Left cardiac atrium (tissue), 4 donors: ENCODE data around the gene CEACAM19. TPM values are rescaled to one million over a fixed set of nuclear protein-coding genes. Genes with fewer than 3 reads are reported as not detected.
"Not testable (repeated sequence)": the region's sequence is repeated elsewhere in the genome, so short reads cannot be mapped to it uniquely, and the experiment has no call there.

ENCODE experiments used
- ATAC-seq, 2 donors: fragments of 200-7000 bp; cut with Tn5 transposase; one replicate each; pipeline ENCODE4 v1.9.1; 2020; ENCODE audit warnings: mild to moderate bottlenecking in 2 of 2, moderate library complexity in 2 of 2
- DNase-seq: peaks from one replicate; pipeline ENCODE4 v3.0.0-alpha.2; 2020
- intact Hi-C, 2 donors: fragments of 100-400 bp; cut with DNase I; formaldehyde crosslinking; loops; one replicate each; pipeline versions ENCODE4 v1.14.1 to v1.15.1; 2022 to 2023
- total RNA-seq, 2 donors: library from RNA; stranded (reverse); fragmentation: NEBNext Ultra II Directional; extraction: Animal tissue kit (Norgen Biotek cat#: 25700); gene quantifications; one replicate each; pipeline ENCODE4 v1.2.1, GENCODE V29; 2021
- donor health status: DM: no; HTN: yes; CAD: no.
- donor health status: DM: no; HTN: yes; CAD: no; lungs with severe emphysema.
- donor health status: DM: yes; HTN: yes; CAD: no.
- donor health status: Dilated cardiomyopathy.

CEACAM19 gene
- total RNA-seq, 2 donors from 2014 or later, result 2.4 to 6.2 TPM

- DNase-seq (no peak), ATAC-seq (no peak)
- intact Hi-C loops, result no loop called here
Measured at GRCh38 chr19:44668985-44669764, 2.1 kb upstream of the CEACAM19 start.

DNA sequence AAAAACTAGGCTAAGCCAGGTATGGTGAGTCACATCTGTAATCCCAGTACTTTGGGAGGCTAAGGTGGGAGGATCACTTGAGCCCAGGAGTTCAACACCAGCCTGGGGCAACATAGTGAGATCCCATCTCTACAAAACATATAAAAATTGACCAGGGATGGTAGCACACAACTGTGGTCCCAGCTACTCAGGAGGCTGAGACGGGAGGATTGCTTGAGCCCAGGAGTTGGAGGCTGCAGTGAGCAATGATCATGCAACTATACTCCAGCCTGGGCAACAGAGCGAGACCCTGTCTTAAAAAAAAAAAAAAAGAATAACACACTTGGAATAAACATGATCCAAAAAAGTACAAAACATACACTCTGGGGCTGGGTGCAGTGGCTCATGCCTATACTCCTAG, 1.3 kb upstream of the CEACAM19 start:
- DNase-seq, ATAC-seq, intact Hi-C loops: not testable (repeated sequence)

DNA sequence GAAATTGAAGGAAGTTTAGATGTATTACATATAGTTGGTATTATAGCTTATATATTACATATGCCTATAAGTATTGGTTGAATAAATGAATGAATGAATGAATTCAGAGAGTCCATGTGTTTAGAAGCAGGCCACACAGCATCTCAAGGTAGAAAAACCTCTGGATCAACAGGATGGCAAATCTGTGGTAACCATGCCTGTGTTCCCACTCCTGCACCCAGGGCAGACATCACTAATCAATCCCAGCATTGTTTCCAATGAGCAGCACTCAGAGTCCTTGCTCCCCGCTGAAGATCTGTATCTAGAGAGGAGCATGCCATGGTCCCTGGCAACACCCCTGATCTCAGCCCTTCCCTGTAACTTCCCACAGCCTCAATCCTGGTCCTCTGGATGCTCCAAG, 944 bp downstream of the CEACAM19 start:
- ATAC-seq (no peak), DNase-seq (no peak)

GRCh38 chr19:44673510-44673909, 2.2 kb downstream of the CEACAM19 start:
- intact Hi-C loops, result no loop called here
- no peak for DNase-seq
- no peak for ATAC-seq

More for the DNA sequence above, 944 bp downstream of the CEACAM19 start:
- intact Hi-C loops, result no loop called here

GRCh38 chr19:44675521-44675920, 4.2 kb downstream of the CEACAM19 start:
- intact Hi-C loops, result no loop called here

GRCh38 chr19:44677019-44677811, 5.9 kb downstream of the CEACAM19 start:
- DNase-seq (no peak), ATAC-seq (no peak)
- intact Hi-C loops, result no loop called here

More at GRCh38 chr19:44675521-44675920, 4.2 kb downstream of the CEACAM19 start:
- ATAC-seq, result no peak
- no peak for DNase-seq

GRCh38 chr19:44680536-44680935, 9.3 kb downstream of the CEACAM19 start:
- intact Hi-C loops, result no loop called here
- no peak for ATAC-seq
- no peak for DNase-seq

GRCh38 chr19:44681992-44682790, 10.9 kb downstream of the CEACAM19 start:
- ATAC-seq (no peak), DNase-seq (no peak)
- intact Hi-C loops, result no loop called here

GRCh38 chr19:44682807-44683206, 11.5 kb downstream of the CEACAM19 start:
- DNase-seq (no peak), ATAC-seq (no peak)
- intact Hi-C loops, result no loop called here

GRCh38 chr19:44683434-44684210, 12.3 kb downstream of the CEACAM19 start:
- intact Hi-C loops, result no loop called here
- ATAC-seq (peak in 1 of 2 donors; percentile 6), DNase-seq (no peak)

DNA sequence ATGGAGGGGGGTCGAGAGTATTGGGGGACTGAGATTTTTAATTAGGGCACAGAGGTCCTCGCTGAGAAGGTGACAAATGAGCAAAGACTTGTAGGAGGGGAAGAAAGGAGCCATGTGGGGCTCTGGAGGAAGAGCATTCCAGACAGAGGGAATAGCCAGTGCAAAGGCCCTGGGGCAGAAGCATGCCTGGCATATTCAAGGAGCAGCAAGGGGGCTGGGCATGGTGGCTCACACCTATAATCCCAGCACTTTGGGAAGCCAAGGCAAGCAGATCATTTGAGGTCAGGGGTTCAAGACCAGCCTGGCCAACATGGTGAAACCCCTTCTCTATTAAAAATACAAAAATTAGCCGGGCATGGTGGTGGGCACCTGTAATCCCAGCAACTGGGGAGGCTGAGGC, 13.1 kb downstream of the CEACAM19 start:
- DNase-seq, intact Hi-C loops, ATAC-seq: not testable (repeated sequence)

DNA sequence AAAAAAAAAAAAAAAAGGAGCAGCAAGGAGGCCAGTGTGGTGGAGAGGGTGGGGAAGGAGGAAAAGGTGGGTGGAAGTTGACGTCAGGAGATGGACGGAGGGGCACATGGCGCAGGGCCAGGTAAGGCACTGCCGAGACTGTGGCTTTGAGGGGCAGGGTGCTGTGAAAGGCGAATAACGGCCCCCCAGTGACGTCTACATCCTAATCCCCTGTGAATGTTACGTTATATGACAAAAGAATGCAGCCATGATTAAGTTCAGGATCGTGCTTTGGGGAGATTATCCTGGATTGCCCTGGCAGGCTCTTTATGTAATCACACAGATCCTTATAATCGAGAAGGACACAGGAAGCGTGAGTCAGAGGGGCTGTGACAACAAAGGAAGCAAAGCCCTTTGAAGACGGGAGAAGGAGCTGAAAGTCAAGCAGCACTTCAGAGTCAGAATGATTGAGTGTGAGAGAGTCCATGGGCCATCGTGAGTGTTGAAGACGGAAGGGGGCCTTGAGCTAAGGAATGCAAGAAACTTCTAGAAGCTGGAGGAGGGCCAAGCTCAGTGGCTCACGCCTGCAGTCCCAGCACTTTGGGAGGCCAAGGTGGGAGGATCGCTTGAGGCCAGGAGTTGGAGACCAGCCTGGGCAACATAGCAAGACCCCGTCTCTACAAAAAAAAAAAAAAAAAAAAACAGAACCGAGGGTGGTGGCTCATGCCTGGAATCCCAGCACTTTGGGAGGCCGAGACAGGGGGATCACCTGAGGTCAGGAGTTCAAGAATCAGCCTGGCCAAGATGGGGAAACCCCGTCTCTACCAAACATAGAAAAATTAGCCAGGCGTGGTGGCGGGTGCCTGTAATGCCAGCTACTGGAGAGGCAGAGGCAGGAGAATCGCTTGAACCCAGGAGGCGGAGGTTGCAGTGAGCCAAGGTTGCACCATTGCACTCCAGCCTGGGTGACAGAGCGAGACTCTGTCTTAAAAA, 13.9 kb downstream of the CEACAM19 start:
- intact Hi-C loops, result loop anchor here in 1 of 2 donors (5.0 kb wide), 1 partner anchor 162 kb away; the partner anchor contains the start of gene NECTIN2
- DNase-seq (peak; percentile 76), ATAC-seq (peak; percentile 64 to 65)

GRCh38 chr19:44685877-44686276, 14.6 kb downstream of the CEACAM19 start:
- DNase-seq (no peak), ATAC-seq (peak in 1 of 2 donors; percentile 41)
- intact Hi-C loops, result loop anchor here in 1 of 2 donors (5.0 kb wide), 1 partner anchor 161 kb away; the partner anchor contains the start of gene NECTIN2

DNA sequence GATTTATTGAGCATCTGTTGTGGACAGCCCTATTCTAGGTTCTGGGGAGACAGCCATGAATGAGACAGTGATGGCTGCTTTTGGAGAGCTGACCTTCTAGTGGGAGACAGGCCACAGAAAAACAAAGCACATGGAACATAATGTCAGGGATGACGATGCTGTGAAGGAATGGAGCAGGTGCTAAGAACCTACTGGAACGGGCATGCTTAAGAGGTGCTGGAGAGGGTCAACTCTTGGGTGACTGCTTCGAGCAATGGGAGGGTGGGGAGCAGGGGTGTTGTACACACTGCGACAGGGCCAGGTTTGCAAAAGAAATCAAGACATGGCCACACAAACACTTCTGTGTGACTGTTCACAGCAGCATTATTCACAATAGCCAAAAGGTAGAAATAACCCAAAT, 15.6 kb downstream of the CEACAM19 start:
- intact Hi-C loops, result loop anchor here in 1 of 2 donors (5.0 kb wide), 1 partner anchor 160 kb away; the partner anchor contains the start of gene NECTIN2
- ATAC-seq (no peak), DNase-seq (no peak)

DNA sequence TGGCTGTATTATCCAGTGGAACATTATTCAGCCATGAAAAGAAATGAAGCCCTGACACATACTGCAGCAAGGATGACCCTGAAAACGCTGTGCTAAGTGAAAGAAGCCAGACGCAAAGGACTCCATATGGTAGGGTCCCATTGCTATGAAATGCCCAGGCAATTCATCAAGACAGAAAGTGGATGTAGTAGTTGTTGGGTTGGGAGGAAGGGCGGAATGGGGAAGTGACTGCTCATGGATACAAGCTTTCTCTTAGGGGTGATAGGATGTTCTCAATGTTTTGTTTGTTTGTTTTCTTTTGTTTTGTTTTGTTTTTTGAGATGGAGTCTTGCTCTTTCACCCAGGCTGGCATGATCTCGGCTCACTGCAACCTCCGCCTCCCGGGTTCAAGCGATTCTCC, 16.6 kb downstream of the CEACAM19 start:
- ATAC-seq (no peak), DNase-seq (no peak)
- intact Hi-C loops, result loop anchor here in 1 of 2 donors (2.0 to 5.0 kb wide), 2 partner anchors 35 to 159 kb away; partner anchors contain the start of gene NECTIN2

- ATAC-seq (peak; percentile 43 to 51), DNase-seq (peak; percentile 82)
- intact Hi-C loops, result loop anchor here in 1 of 2 donors (2.0 to 5.0 kb wide), 2 partner anchors 33 to 158 kb away; partner anchors contain the start of gene NECTIN2
Measured at GRCh38 chr19:44689290-44690130, 18.2 kb downstream of the CEACAM19 start.
